ENCODE results near the gene SMOC2. TPM values are rescaled to one million over a fixed set of nuclear protein-coding genes. Genes with fewer than 3 reads are reported as not detected.

SMOC2 gene
- total and polyA plus RNA-seq, 2 of the 4 experiments (the other 2 are of a cell fraction) = not detected

DNA sequence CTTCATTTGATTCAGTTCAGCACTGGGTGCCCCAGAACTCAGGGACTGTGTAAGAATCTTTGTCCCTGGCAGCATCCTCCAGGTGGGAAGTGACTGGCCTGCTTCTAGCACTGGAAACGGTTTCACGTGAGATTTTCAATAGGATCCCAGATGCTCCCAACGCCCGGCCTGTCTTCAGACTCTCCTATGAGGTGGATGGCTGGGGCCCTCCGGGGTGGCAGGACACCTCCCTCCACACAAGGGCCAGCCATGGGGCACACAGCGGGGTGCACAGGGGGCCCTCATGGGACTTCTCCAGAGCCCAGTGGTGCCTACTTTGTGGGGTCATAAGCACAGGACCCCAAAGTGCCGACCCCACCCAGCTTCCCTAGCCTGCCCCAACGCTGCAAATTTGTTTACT is 72.8 kb downstream of the SMOC2 start:
- H3K27me3 ChIP-seq (ENCODE audit: control insufficient read depth, insufficient read depth, low read length) = no peaks in the 10 kb centered on the region

More for the DNA sequence above, 72.8 kb downstream of the SMOC2 start:
- peaks cover 47% of the 10 kb centered on the region for H3K9me3 ChIP-seq (ENCODE audit: control insufficient read depth, insufficient read depth, low read length)
- H4K91ac ChIP-seq (ENCODE audit: insufficient read depth, low read depth, low read length) = no peak overlapping the region
- H3K4me1 ChIP-seq (ENCODE audit: control insufficient read depth, insufficient read depth, low read length) = no peaks in the 10 kb centered on the region
- no peak overlapping the region for H3K9ac ChIP-seq (ENCODE audit: low read depth, low read length)
- H4K8ac ChIP-seq (ENCODE audit: low read depth in 2 of 2, low read length in 2 of 2) = no peak overlapping the region
- H2BK120ac ChIP-seq (ENCODE audit: low read depth, low read length) = no peak overlapping the region
- no peak overlapping the region for H2BK15ac ChIP-seq (ENCODE audit: low read depth, low read length)
- BruUV-seq (replicated peaks) = no TSS peak
- ChIA-PET CTCF (no interaction called here), POLR2A (ENCODE audit: unreplicated experiment) (no interaction called here)
- intact Hi-C loops (cut with micrococcal nuclease) = no loop called here
- no peak overlapping the region for H3K27ac ChIP-seq (ENCODE audit: insufficient read depth, low read length)
- H4K20me1 ChIP-seq (ENCODE audit: insufficient read depth, low read length) = no peaks in the 10 kb centered on the region
- H3K14ac ChIP-seq (replicated peaks; ENCODE audit: low read depth, low read length) = no peak overlapping the region
- no peak overlapping the region for H3K4ac ChIP-seq (ENCODE audit: low read depth, low read length)
- no peak overlapping the region for H3K18ac ChIP-seq (ENCODE audit: low read depth, low read length)
- no peak overlapping the region for H3K23ac ChIP-seq (ENCODE audit: low read depth, low read length)
- dilution Hi-C loops (cut with HindIII; ENCODE audit: low sequenced_read_pairs, unreplicated experiment) = no loop called here
- no peak overlapping the region for H2AK9ac ChIP-seq (replicated peaks; ENCODE audit: low read depth, low read length, poor library complexity)
- no peak for DNase-seq
- H2BK20ac ChIP-seq (ENCODE audit: low read depth, low read length) = no peak overlapping the region
- H4K5ac ChIP-seq (ENCODE audit: low read depth, low read length) = no peak overlapping the region
- in situ Hi-C loops (cut with MboI; ENCODE audit: low sequenced_read_pairs) = no loop called here
- H3K79me1 ChIP-seq (ENCODE audit: low read depth in 1 of 2, low read length in 2 of 2) = no peaks in the 10 kb centered on the region
- H3K4me2 ChIP-seq (ENCODE audit: low read depth, low read length) = no peak overlapping the region
- 0% methylated on average over 1 of the region's 8 CpGs; no CpG with 5 or more reads in 1 of the 2 experiments for WGBS, 2 experiments (ENCODE audit: extremely low coverage in 2 of 2, insufficient read length in 1 of 2)
- no peak overlapping the region for H3K4me3 ChIP-seq (ENCODE audit: insufficient read depth, low read depth, low read length)
- H2AFZ ChIP-seq (replicated peaks; ENCODE audit: low read length, poor library complexity) = no peak overlapping the region
- no peak for ATAC-seq (ENCODE audit: low read depth)
- no peak for TF ChIP-seq MAZ (IDR thresholded peaks at IDR 0.05; ENCODE audit: borderline replicate concordance, low read depth, low read length)
- no peak for TF ChIP-seq MAFK (IDR thresholded peaks at IDR 0.05; ENCODE audit: low read depth, low read length)
- TF ChIP-seq, protein P1, sequence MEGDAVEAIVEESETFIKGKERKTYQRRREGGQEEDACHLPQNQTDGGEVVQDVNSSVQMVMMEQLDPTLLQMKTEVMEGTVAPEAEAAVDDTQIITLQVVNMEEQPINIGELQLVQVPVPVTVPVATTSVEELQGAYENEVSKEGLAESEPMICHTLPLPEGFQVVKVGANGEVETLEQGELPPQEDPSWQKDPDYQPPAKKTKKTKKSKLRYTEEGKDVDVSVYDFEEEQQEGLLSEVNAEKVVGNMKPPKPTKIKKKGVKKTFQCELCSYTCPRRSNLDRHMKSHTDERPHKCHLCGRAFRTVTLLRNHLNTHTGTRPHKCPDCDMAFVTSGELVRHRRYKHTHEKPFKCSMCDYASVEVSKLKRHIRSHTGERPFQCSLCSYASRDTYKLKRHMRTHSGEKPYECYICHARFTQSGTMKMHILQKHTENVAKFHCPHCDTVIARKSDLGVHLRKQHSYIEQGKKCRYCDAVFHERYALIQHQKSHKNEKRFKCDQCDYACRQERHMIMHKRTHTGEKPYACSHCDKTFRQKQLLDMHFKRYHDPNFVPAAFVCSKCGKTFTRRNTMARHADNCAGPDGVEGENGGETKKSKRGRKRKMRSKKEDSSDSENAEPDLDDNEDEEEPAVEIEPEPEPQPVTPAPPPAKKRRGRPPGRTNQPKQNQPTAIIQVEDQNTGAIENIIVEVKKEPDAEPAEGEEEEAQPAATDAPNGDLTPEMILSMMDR (conservative IDR thresholded peaks at IDR 0.05; ENCODE audit: low read depth, low read length) = no peak
- no peak for TF ChIP-seq SMC3 (IDR thresholded peaks at IDR 0.05; ENCODE audit: low read depth, low read length)
- TF ChIP-seq CEBPB (IDR thresholded peaks at IDR 0.05; ENCODE audit: low read depth, low read length) = no peak
- no peak for TF ChIP-seq BHLHE40 (IDR thresholded peaks at IDR 0.05; ENCODE audit: low read depth, low read length)
- no peaks in the 10 kb centered on the region for H3K36me3 ChIP-seq (ENCODE audit: control insufficient read depth, insufficient read depth, low read length)
- H2AK5ac ChIP-seq (ENCODE audit: low read depth, low read length) = no peak overlapping the region
- no peak overlapping the region for H3K56ac ChIP-seq (ENCODE audit: extremely low read depth, insufficient read depth, low read length)
- H3K9me1 ChIP-seq (ENCODE audit: insufficient read depth, low read length) = no peaks in the 10 kb centered on the region
- no peak overlapping the region for H2BK5ac ChIP-seq (ENCODE audit: low read depth, low read length, poor library complexity, severe bottlenecking)

All from IMR-90 (cell line).